Stimulated activated CD4-positive, alpha-beta T cell treated with anti-CD3 and anti-CD28 coated beads, Interleukin-1b, Interleukin-23, amount 100 ng/mL, for 1 hour (primary cell): ENCODE data around the gene UBE2A.

Experiments used
- DNase-seq, 2 donors: peaks; one replicate each; pipeline ENCODE4 v3.0.0-alpha.2; 2020; ENCODE audit warnings: low read depth in 2 of 2

The UBE2A gene

GRCh38 chrX:119574394-119575266 is at the start of gene UBE2A:
Gene UBE2A, plus strand, starts transcription at chrX:119574563. Its CDS starts 149 bp downstream, at chrX:119574712.
- DNase-seq: peak; percentile 78

- DNase-seq: no peak
These were observed 44.8 kb upstream of the UBE2A start for GRCh38 chrX:119529345-119530276.

- DNase-seq: no peak
These were observed 36.9 kb upstream of the UBE2A start for GRCh38 chrX:119537487-119537886.

GRCh38 chrX:119539872-119540271 is 34.5 kb upstream of the UBE2A start:
- DNase-seq: no peak

GRCh38 chrX:119541188-119541587 is 33.2 kb upstream of the UBE2A start:
- no peak for DNase-seq

- DNase-seq: no peak
These were observed 24.9 kb upstream of the UBE2A start for GRCh38 chrX:119549327-119550016.

- no peak for DNase-seq
These were observed 21.9 kb upstream of the UBE2A start for GRCh38 chrX:119552508-119552907.

GRCh38 chrX:119565107-119565663 is 9.2 kb upstream of the UBE2A start, which contains the start of gene STEEP1:
Gene STEEP1, minus strand, starts transcription at chrX:119565409. Its CDS starts 54 bp downstream, at chrX:119565355.
- DNase-seq: peak; percentile 50 to 61

GRCh38 chrX:119570351-119570835 is 4.0 kb upstream of the UBE2A start:
- DNase-seq: no peak

- DNase-seq: no peak
These were observed 1.1 kb upstream of the UBE2A start for GRCh38 chrX:119573222-119573621.

GRCh38 chrX:119573840-119574393 is 446 bp upstream of the UBE2A start:
- DNase-seq: no peak

- DNase-seq: no peak
These were observed 5.1 kb downstream of the UBE2A start for GRCh38 chrX:119579414-119579813.

GRCh38 chrX:119583431-119584059 is 9.2 kb downstream of the UBE2A start:
- DNase-seq: no peak

- DNase-seq: no peak
These were observed 15.4 kb downstream of the UBE2A start for GRCh38 chrX:119589810-119590209.

- no peak for DNase-seq
These were observed 28.4 kb downstream of the UBE2A start for GRCh38 chrX:119602701-119603255.

- no peak for DNase-seq
These were observed 30.6 kb downstream of the UBE2A start for GRCh38 chrX:119604766-119605463.

GRCh38 chrX:119605464-119606279 is 31.3 kb downstream of the UBE2A start:
- DNase-seq: peak; percentile 2 to 14

- peak; percentile 68 to 77 for DNase-seq
These were observed 32.1 kb downstream of the UBE2A start, which contains the start of gene NKRF for GRCh38 chrX:119606280-119607017. Gene NKRF, minus strand, starts transcription at chrX:119606424.
